HG02623 (cell line): ENCODE measurements around the gene STAB2.
"Not testable (repeated sequence)": the region's sequence is repeated elsewhere in the genome, so short reads cannot be mapped to it uniquely, and the experiment has no call there.

Experiments
- ATAC-seq: cut with Tn5 transposase; IDR thresholded peaks from one replicate; pipeline ENCODE4 v1.9.1; 2021; ENCODE audit warnings: moderate library complexity; ENCODE audit not compliant: unreplicated experiment

The STAB2 gene

DNA sequence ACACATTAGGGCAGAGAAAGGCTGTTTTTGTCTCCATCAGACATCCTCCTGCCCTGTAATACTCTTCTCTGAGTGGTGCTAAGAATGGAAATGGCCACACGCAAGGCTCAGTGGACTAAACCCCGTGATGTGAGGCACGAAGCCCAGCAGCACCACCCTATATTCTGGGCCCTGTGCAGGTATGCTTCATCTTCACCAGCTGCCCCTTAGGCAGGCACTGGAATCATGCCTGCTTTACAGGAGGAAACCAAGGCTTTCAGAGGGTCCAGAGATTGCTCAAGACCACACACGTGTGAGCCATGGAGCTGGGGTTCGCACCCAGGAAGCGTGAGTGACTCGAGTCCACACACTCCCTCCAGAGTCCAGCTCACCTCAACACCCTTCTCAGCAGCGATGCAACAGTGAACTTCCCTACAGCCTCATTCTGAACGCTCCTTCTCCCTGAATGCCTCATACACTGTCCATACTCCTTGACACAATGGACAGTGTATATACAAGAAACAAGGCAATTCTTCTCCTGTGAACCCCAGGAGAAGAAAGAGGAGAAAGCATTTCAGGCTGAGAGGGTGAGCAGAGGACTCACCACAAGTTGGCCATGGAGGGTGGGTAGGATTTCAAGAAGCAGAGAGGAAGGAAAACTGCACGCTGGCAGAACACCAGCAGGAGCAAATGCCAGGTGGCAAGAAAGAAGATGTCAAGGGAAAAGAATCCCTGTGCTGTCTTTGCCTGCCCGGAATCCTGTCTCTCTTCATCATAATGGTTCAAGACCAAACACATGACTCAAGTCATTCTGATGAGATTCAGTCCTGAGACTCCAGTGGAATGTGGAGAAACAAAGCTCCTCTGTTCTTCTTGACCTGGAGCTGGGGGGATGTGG is 214.9 kb downstream of the STAB2 start:
- ATAC-seq = no peak

DNA sequence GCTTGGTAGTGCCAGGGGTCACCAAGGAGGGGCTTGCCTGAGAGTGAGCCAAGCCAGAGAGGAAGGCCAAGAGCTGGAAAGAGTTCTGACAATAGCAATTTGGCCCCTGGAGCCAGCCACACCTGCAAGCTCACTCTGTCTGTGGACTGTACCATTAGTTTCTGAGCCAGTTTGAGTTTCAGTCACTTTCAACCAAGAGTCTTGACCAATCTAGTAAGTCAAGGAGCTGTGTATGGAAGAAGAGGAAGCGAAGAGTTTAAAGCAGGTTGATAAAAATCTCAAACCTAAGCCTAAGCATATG is 215.5 kb downstream of the STAB2 start:
- ATAC-seq = no peak

DNA sequence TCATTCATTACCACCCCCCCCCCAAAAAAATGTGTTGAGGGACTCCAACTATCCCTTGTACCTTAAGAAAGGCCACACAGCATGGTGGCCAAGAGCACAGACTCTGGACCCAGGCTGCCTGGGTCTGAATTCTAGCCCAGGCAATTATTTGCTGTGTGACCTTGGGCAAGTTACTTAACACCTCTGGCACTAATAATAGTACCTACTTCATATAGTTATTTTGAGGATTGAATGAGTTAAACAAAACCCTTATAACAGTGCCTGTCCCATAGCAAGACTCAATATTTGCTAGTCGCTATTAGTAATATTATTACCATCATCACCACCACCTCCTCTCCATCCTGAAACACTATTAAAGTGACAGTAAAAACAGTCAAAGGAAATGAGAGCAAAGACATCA is 216.8 kb downstream of the STAB2 start:
- ATAC-seq = no peak

GRCh38 chr12:103805655-103806360 is 218.7 kb downstream of the STAB2 start:
- no peak for ATAC-seq

- no peak for ATAC-seq
These were observed 219.7 kb downstream of the STAB2 start for GRCh38 chr12:103806803-103807202.

GRCh38 chr12:103807561-103808238 is 220.6 kb downstream of the STAB2 start:
- ATAC-seq = no peak

DNA sequence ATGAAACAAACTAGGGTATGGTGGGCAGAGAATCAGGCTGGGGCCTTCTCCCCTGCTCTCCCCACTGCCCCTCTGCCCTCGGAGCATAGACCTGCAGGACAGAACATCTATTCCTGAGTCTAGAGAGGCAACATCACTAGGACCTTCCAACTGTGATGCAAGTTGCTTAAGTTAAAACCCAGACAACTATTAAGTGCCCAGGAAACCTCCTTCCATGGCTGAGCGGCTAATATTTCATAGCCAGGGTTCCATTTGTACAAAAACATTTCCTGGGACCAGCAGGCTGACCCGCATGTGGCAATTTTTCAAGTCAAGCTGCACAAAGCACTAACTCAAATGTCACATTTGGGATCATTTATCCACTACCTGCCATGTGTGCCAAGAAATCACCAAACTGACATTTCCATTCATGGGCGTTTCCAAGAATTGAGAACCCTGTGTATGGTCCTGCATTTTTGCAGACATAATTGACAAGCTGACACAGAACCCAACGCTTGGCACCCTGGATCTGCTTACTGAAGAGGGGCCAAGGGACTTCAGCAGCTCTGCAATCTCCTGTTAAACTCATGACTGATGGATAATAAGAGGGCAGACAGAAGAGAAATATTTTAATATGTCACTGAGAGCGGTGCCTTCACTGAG is 221.3 kb downstream of the STAB2 start:
- no peak for ATAC-seq

DNA sequence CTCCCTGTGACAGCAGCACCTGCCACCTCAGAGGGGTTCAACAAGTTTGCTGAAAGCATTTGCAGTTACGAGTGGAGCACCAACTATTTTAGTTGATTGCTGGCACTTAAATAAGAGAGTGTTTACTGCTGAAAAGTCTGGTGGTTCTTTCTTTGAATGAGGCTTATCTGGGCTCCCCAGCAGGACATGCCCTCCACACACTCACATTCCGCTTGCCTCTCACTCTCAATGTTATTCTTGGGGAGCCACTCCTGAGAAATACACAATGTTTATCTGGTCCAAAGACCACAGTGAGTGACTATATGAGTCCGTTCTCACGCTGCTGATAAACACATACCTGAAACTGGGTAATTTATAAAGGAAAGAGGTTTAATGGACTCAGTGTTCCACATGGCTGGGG is 222.1 kb downstream of the STAB2 start:
- ATAC-seq = no peak

DNA sequence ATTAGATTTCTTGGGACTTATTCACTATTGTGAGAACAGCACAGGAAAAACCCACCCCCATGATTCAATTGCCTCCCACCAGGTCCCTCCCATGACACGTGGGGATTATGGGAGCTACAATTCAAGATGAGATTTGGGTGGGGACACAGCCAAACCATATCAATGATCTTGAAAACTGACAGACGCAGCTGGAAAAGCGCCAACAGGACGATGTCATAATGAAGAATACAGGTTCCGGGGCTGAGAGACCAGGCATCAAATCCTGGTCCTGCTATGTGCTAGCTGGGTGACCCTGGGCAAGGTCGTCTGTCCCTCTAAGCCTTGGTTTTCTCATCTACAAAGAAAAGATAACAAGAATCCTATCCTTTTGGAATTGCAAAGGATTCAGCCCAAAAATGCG is 222.6 kb downstream of the STAB2 start:
- not testable (repeated sequence) for ATAC-seq

- no peak for ATAC-seq
These were observed 223.0 kb downstream of the STAB2 start for GRCh38 chr12:103810111-103810510.

GRCh38 chr12:103811791-103812190 is 224.7 kb downstream of the STAB2 start:
- ATAC-seq = no peak

- no peak for ATAC-seq
These were observed 225.7 kb downstream of the STAB2 start for GRCh38 chr12:103812789-103813188.

- ATAC-seq = no peak
These were observed 226.4 kb downstream of the STAB2 start for GRCh38 chr12:103813426-103813825.

DNA sequence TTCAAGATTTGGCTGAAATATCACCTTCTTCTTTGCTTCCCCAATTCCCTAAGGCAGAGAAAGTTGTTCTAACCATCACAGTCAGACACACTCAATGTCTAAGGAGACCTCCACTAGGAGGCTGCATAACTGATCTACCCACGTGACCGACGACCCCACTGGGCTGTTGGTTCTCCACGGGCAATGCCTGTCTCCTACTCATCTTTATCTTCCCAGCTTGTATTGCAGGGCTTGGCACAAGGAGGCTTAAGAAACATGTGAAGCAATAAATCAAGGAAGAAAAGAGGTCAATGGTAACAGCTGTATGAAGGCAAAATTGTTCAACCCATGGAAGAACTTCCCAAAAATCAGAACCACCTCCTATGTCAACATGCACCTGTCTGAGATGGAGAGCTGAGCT is 226.9 kb downstream of the STAB2 start:
- ATAC-seq = no peak

GRCh38 chr12:103814436-103814835 is 227.4 kb downstream of the STAB2 start:
- ATAC-seq = no peak
